HG02970 (cell line): ENCODE measurements around the gene SLC25A21.
"Not testable (repeated sequence)": the region's sequence is repeated elsewhere in the genome, so short reads cannot be mapped to it uniquely, and the experiment has no call there.

Experiments
- ATAC-seq: cut with Tn5 transposase; IDR thresholded peaks from one replicate; pipeline ENCODE4 v1.9.1; 2021; ENCODE audit warnings: mild to moderate bottlenecking, moderate library complexity, moderate number of reproducible peaks; ENCODE audit not compliant: unreplicated experiment, low FRiP score

SLC25A21 gene

DNA sequence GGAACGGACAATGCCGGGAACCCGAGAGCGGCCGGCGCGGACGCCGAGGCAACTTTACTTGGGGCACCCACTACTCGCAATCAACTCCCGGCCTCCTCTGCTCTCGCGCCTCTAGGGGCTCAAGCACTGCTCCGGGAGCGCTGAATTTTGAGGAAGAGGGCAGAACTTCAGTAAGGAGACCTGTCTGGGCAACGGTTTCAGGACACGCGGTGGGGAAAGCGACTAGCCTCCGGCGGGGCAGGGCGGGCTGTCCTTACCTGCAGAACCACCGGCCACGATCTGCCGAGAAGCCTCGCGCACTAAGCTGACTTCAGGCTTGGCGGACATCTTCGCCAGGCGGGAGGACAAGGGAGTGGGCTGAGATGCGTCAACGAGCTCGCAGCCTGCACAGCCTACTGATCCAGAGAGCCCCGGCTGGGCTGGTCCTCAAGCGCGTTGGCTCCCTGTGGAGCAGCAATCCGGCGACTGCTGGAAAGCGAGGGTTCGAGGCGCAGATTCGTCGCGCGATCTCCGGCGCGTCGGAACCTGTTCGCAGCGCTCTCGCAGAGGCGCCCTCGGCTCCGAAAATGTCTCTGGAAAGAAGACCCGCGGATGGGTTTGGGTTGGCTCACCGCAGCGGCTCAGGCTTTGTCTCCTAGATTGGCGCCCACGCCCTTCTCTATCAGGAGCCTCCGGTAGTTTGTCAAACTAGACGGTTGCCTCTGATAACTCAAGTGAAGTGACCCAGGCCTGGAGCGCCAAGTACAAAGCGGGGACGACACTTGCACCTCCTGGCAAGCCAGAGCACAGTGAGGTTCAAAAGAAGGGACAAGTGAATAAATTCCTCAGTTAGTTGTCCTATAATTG, at the start of gene SLC25A21:
Gene SLC25A21, minus strand, starts transcription at position 583 of the 846 bp plus-strand sequence.
- no peak for ATAC-seq

- ATAC-seq: no peak
Observed at GRCh38 chr14:37221073-37221472, 48.7 kb upstream of the SLC25A21 start.

DNA sequence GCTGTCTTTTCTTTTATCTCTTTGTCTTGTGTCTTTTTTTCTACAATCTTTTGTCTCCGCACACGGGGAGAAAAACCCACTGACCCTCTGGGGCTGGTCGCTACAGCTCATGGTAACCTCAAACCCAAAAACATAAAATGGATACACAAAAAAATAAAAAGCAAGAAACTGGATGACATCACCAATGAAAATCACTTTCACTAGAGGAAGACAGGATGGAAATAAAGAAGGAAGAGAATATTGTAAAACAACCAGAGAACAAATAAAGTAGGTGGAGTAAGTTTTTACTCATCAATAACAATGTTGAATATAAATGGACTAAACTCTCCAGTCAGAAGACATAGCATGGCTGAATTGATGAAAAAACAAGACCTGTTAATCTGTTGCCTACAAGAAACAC, 42.9 kb upstream of the SLC25A21 start:
- ATAC-seq: no peak

- no peak for ATAC-seq
Observed at GRCh38 chr14:37213016-37213415, 40.6 kb upstream of the SLC25A21 start.

DNA sequence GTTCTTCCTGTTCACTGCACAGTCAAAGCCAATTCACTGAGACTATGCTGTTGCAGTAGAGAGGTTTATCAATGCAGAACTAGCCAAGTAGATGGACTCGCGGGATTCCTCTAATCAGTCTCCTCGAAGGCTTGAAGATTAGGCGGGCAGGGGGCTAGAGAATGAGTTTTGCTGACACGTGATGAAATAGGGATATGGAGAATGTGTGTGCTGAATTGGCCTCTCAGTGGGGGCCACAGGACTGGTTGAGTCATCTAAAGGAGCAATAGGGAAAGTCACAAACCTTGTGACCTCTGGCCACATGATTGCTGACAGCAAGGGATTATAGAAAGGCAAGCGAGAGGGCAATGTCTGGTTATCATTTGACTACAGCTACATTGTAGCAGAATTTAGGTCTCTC, 38.0 kb upstream of the SLC25A21 start:
- no peak for ATAC-seq

- not testable (repeated sequence) for ATAC-seq
Observed at GRCh38 chr14:37209617-37210016, 37.2 kb upstream of the SLC25A21 start.

GRCh38 chr14:37205623-37206605, 33.5 kb upstream of the SLC25A21 start:
- not testable (repeated sequence) for ATAC-seq

GRCh38 chr14:37203423-37203822, 31.0 kb upstream of the SLC25A21 start:
- ATAC-seq: no peak

GRCh38 chr14:37202812-37203211, 30.4 kb upstream of the SLC25A21 start:
- ATAC-seq: no peak

- no peak for ATAC-seq
Observed at GRCh38 chr14:37202265-37202664, 29.9 kb upstream of the SLC25A21 start.

GRCh38 chr14:37201724-37202123, 29.3 kb upstream of the SLC25A21 start:
- no peak for ATAC-seq

DNA sequence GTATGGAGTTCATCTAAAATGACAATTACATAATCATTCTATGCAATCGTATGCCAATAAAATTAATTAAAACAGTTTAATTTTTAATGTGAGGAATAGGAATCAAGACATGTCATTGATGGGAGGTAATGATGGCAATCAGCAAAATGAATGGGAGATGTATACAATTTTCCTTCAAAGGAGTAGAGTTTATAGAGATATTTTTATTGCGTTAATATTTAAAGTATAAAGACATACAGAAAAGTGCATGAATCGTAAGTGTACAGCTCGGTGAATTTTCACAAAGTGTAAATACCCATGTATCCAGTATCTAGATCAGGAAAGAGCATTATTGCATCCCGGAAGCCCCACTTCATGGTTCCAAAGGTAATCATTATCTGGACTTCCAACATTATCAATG, 26.5 kb upstream of the SLC25A21 start:
- ATAC-seq: no peak

GRCh38 chr14:37198273-37198598, 25.8 kb upstream of the SLC25A21 start:
- no peak for ATAC-seq

GRCh38 chr14:37197421-37198272, 25.2 kb upstream of the SLC25A21 start, which contains the start of gene MIPOL1:
Gene MIPOL1 (plus strand): TSS chr14:37197937. CDS start chr14:37247889, 49,952 bp downstream.
- ATAC-seq: no peak

GRCh38 chr14:37196604-37197420, 24.4 kb upstream of the SLC25A21 start:
- ATAC-seq: no peak

- no peak for ATAC-seq
Observed at GRCh38 chr14:37195327-37195726, 22.9 kb upstream of the SLC25A21 start.

DNA sequence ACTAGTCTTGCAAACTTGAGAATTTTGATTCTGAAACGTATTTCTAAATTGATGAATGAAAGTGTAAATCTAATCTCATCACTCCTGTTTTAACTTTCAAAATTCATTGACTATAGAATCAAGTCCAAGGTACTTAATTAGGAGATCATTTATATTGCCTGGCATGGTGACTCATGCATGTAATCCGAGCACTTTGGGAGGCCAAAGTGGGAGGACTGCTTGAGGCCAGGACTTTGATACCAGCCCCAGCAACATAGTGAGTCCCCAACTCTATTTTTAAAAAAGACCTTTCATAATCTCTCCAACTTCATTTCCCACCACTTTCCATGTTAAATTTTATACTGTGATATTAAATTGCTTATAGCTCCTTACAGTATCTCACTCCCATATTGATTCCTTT, 22.3 kb upstream of the SLC25A21 start:
- no peak for ATAC-seq

- ATAC-seq: not testable (repeated sequence)
Observed at GRCh38 chr14:37189733-37190132, 17.3 kb upstream of the SLC25A21 start.

DNA sequence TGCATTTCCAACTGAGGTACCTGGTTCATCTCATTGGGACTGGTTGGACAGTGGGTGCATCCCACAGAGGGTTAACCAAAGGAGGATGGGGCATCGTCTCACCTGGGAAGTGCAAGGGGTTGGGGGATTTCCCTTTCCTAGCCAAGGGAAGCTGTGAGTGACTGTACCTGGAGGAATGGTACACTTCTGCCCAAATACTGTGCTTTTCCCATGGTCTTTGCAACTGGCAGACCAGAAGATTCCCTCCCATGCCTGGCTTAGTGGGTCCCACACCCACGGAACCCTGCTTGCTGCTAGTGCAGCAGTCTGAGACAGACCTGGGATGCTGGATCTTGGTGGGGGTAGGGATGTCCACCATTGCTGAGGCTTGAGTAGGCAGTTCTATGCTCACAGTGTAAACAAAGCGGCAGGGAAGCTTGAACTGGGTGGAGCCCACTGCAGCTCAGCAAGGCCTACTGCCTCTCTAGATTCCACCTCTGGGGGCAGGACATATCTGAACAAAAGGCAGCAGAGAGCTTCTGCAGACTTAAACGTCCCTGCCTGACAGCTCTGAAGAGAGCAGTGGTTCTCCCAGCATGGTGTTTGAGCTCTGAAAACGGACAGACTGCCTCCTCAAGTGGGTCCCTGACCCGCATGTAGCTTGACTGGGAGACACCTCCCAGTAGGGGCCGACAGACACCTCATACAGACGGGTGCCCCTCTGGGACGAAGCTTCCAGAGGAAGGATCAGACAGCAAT, 15.6 kb upstream of the SLC25A21 start:
- ATAC-seq: not testable (repeated sequence)
